ENCODE results near the gene COL27A1. TPM values are rescaled to one million over a fixed set of nuclear protein-coding genes. Genes with fewer than 3 reads are reported as not detected.

COL27A1 gene
- total RNA-seq, 2 experiments from 2014 or later = 7.0 to 10.6 TPM

- Mint-ChIP-seq H3K36me3 (ENCODE audit: low read depth) (no peaks in the 10 kb centered on the region), H3K27me3 (ENCODE audit: low read depth) (no peaks in the 10 kb centered on the region), H3K27ac (no peak overlapping the region), H3K9me3 (no peaks in the 10 kb centered on the region), H3K4me3 (no peak overlapping the region), H3K4me1 (ENCODE audit: low read depth) (peaks cover 4% of the 10 kb centered on the region)
- DNase-seq = no peak
- intact Hi-C loops (cut with micrococcal nuclease) = no loop called here
- CTCF ChIA-PET = interaction anchor here (1.3 kb wide), 1 partner anchor 10 kb away, joined by 5 read pairs; no protein-coding TSS in a partner anchor
These were observed 153.8 kb downstream of the COL27A1 start for GRCh38 chr9:114309096-114309495.

- no peaks in the 10 kb centered on the region for H3K27me3 Mint-ChIP-seq (ENCODE audit: low read depth)
- no peaks in the 10 kb centered on the region for H3K9me3 Mint-ChIP-seq
- no peak overlapping the region for H3K27ac Mint-ChIP-seq
- CTCF ChIA-PET = interaction anchor here (0.6 to 0.7 kb wide), 2 partner anchors 29 to 461 kb away, joined by 3 read pairs; no protein-coding TSS in a partner anchor
- DNase-seq = no peak
- no peak overlapping the region for H3K4me3 Mint-ChIP-seq
- intact Hi-C loops (cut with micrococcal nuclease) = no loop called here
- H3K36me3 Mint-ChIP-seq (ENCODE audit: low read depth) = no peaks in the 10 kb centered on the region
- H3K4me1 Mint-ChIP-seq (ENCODE audit: low read depth) = peaks cover under 1% of the 10 kb centered on the region
These were observed 155.4 kb downstream of the COL27A1 start for GRCh38 chr9:114310471-114311450.

GRCh38 chr9:114311571-114312512 is 156.5 kb downstream of the COL27A1 start:
- H3K36me3 Mint-ChIP-seq (ENCODE audit: low read depth) = no peaks in the 10 kb centered on the region
- intact Hi-C loops (cut with micrococcal nuclease) = no loop called here
- no peaks in the 10 kb centered on the region for H3K27me3 Mint-ChIP-seq (ENCODE audit: low read depth)
- H3K4me3 Mint-ChIP-seq = no peak overlapping the region
- H3K27ac Mint-ChIP-seq = no peak overlapping the region
- no peaks in the 10 kb centered on the region for H3K4me1 Mint-ChIP-seq (ENCODE audit: low read depth)
- H3K9me3 Mint-ChIP-seq = no peaks in the 10 kb centered on the region
- no peak for DNase-seq
- CTCF ChIA-PET = interaction anchor here (0.5 kb wide), 1 partner anchor 479 kb away, joined by 3 read pairs; no protein-coding TSS in a partner anchor

- no peaks in the 10 kb centered on the region for H3K9me3 Mint-ChIP-seq
- intact Hi-C loops (cut with micrococcal nuclease) = no loop called here
- DNase-seq = no peak
- H3K4me3 Mint-ChIP-seq = no peak overlapping the region
- no peaks in the 10 kb centered on the region for H3K27me3 Mint-ChIP-seq (ENCODE audit: low read depth)
- H3K27ac Mint-ChIP-seq = no peak overlapping the region
- no peaks in the 10 kb centered on the region for H3K4me1 Mint-ChIP-seq (ENCODE audit: low read depth)
- CTCF ChIA-PET = interaction anchor here (0.5 kb wide), 1 partner anchor 479 kb away, joined by 3 read pairs; no protein-coding TSS in a partner anchor
- H3K36me3 Mint-ChIP-seq (ENCODE audit: low read depth) = no peaks in the 10 kb centered on the region
These were observed 157.2 kb downstream of the COL27A1 start for GRCh38 chr9:114312513-114312875.

- CTCF ChIA-PET = interaction anchor here (0.6 to 2.1 kb wide), 4 partner anchors 15 to 231 kb away, joined by 3 to 7 read pairs (median 4); no protein-coding TSS in a partner anchor
- H3K27me3 Mint-ChIP-seq (ENCODE audit: low read depth) = no peaks in the 10 kb centered on the region
- no peak overlapping the region for H3K27ac Mint-ChIP-seq
- no peaks in the 10 kb centered on the region for H3K9me3 Mint-ChIP-seq
- intact Hi-C loops (cut with micrococcal nuclease) = no loop called here
- no peak for DNase-seq
- peaks cover 3% of the 10 kb centered on the region for H3K4me1 Mint-ChIP-seq (ENCODE audit: low read depth)
- no peaks in the 10 kb centered on the region for H3K36me3 Mint-ChIP-seq (ENCODE audit: low read depth)
- H3K4me3 Mint-ChIP-seq = no peak overlapping the region
These were observed 157.8 kb downstream of the COL27A1 start for GRCh38 chr9:114313186-114313585.

GRCh38 chr9:114314256-114314867 is 159.0 kb downstream of the COL27A1 start:
- peaks cover 3% of the 10 kb centered on the region for H3K4me1 Mint-ChIP-seq (ENCODE audit: low read depth)
- no peak for DNase-seq
- no peaks in the 10 kb centered on the region for H3K9me3 Mint-ChIP-seq
- no peak overlapping the region for H3K27ac Mint-ChIP-seq
- intact Hi-C loops (cut with micrococcal nuclease) = no loop called here
- H3K27me3 Mint-ChIP-seq (ENCODE audit: low read depth) = no peaks in the 10 kb centered on the region
- no peaks in the 10 kb centered on the region for H3K36me3 Mint-ChIP-seq (ENCODE audit: low read depth)
- CTCF ChIA-PET = interaction anchor here (0.6 to 2.1 kb wide), 5 partner anchors 23 to 321 kb away, joined by 3 to 7 read pairs (median 3); no protein-coding TSS in a partner anchor
- H3K4me3 Mint-ChIP-seq = no peak overlapping the region

- Mint-ChIP-seq H3K36me3 (ENCODE audit: low read depth) (no peaks in the 10 kb centered on the region), H3K4me1 (ENCODE audit: low read depth) (peaks cover 3% of the 10 kb centered on the region)
- DNase-seq = no peak
These were observed 159.8 kb downstream of the COL27A1 start for GRCh38 chr9:114314881-114315722.

GRCh38 chr9:114315723-114316363 is 160.5 kb downstream of the COL27A1 start:
- Mint-ChIP-seq H3K27me3 (ENCODE audit: low read depth) (no peaks in the 10 kb centered on the region), H3K4me1 (ENCODE audit: low read depth) (peaks cover 3% of the 10 kb centered on the region), H3K9me3 (no peaks in the 10 kb centered on the region), H3K27ac (no peak overlapping the region), H3K4me3 (no peak overlapping the region), H3K36me3 (ENCODE audit: low read depth) (no peaks in the 10 kb centered on the region)
- intact Hi-C loops (cut with micrococcal nuclease) = no loop called here
- DNase-seq = no peak
- CTCF ChIA-PET = interaction anchor here (1.1 kb wide), 1 partner anchor 208 kb away, joined by 3 read pairs; no protein-coding TSS in a partner anchor

More at GRCh38 chr9:114314881-114315722, 159.8 kb downstream of the COL27A1 start:
- CTCF ChIA-PET = interaction anchor here (2.1 kb wide), 1 partner anchor 24 kb away, joined by 7 read pairs; no protein-coding TSS in a partner anchor
- H3K27me3 Mint-ChIP-seq (ENCODE audit: low read depth) = no peaks in the 10 kb centered on the region
- H3K27ac Mint-ChIP-seq = no peak overlapping the region
- H3K9me3 Mint-ChIP-seq = no peaks in the 10 kb centered on the region
- no peak overlapping the region for H3K4me3 Mint-ChIP-seq
- intact Hi-C loops (cut with micrococcal nuclease) = no loop called here

- Mint-ChIP-seq H3K27me3 (ENCODE audit: low read depth) (no peaks in the 10 kb centered on the region), H3K27ac (no peak overlapping the region), H3K36me3 (ENCODE audit: low read depth) (no peaks in the 10 kb centered on the region), H3K4me3 (no peak overlapping the region), H3K9me3 (no peaks in the 10 kb centered on the region), H3K4me1 (ENCODE audit: low read depth) (peaks cover 5% of the 10 kb centered on the region)
- no peak for DNase-seq
- intact Hi-C loops (cut with micrococcal nuclease) = no loop called here
- CTCF ChIA-PET = interaction anchor here (1.1 kb wide), 1 partner anchor 208 kb away, joined by 3 read pairs; no protein-coding TSS in a partner anchor
These were observed 161.4 kb downstream of the COL27A1 start for GRCh38 chr9:114316605-114317230.

- H3K9me3 Mint-ChIP-seq = no peaks in the 10 kb centered on the region
- intact Hi-C loops (cut with micrococcal nuclease) = no loop called here
- H3K36me3 Mint-ChIP-seq (ENCODE audit: low read depth) = no peaks in the 10 kb centered on the region
- CTCF ChIA-PET = no interaction called here
- no peak overlapping the region for H3K4me3 Mint-ChIP-seq
- H3K27me3 Mint-ChIP-seq (ENCODE audit: low read depth) = no peaks in the 10 kb centered on the region
- no peak for DNase-seq
- H3K27ac Mint-ChIP-seq = no peak overlapping the region
- peaks cover 7% of the 10 kb centered on the region for H3K4me1 Mint-ChIP-seq (ENCODE audit: low read depth)
These were observed 162.5 kb downstream of the COL27A1 start for GRCh38 chr9:114317665-114318357.

Measured in activated naive CD4-positive, alpha-beta T cell treated with anti-CD3 and anti-CD28 coated beads for 36 hours (primary cell).